Measurements from ENCODE around the gene RELB.
"Not testable (repeated sequence)": the region's sequence is repeated elsewhere in the genome, so short reads cannot be mapped to it uniquely, and the experiment has no call there.

The RELB gene

DNA sequence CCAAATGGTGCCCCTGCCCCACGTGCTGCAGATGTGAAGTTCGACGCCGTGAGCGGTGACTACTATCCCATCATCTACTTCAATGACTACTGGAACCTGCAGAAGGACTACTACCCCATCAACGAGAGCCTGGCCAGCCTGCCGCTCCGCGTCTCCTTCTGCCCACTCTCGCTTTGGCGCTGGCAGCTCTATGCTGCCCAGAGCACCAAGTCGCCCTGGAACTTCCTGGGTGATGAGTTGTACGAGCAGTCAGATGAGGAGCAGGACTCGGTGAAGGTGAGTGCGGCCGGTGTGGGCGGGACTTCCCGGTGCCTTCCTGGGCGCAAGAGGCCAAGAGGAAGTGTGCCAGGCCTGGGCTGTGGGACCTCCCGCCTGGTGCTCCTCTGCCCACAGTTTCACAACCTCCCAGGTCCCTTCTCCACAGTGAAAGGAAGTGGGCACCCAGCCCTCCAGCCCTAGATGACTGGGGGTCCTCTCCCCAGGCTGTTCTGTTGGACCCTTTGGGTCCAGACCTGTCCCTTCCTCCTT lies 14.1 kb upstream of the RELB start:
- DNase-seq (ENCODE audit: low read depth): no peak

DNA sequence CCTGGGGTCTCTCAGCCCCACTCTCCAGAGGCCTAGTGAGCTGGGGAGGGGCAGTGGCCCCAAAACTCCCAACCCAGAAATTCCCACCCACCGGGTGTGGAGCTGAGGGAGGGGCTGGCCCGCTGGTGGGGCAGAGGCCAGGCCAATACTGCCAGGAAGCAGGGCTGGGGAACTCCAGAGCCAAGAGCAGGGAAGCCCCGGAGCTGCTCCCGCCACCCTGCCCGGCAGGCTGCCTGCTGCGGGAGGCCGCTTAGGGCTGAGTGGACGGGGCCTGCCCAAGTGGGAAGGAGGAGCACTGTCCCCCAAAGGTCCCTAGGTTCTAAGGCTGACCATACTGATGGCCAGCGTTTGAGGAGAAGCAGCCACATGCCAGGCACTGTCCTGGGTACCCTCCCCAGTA lies 13.0 kb upstream of the RELB start:
- DNase-seq (ENCODE audit: low read depth): no peak

DNA sequence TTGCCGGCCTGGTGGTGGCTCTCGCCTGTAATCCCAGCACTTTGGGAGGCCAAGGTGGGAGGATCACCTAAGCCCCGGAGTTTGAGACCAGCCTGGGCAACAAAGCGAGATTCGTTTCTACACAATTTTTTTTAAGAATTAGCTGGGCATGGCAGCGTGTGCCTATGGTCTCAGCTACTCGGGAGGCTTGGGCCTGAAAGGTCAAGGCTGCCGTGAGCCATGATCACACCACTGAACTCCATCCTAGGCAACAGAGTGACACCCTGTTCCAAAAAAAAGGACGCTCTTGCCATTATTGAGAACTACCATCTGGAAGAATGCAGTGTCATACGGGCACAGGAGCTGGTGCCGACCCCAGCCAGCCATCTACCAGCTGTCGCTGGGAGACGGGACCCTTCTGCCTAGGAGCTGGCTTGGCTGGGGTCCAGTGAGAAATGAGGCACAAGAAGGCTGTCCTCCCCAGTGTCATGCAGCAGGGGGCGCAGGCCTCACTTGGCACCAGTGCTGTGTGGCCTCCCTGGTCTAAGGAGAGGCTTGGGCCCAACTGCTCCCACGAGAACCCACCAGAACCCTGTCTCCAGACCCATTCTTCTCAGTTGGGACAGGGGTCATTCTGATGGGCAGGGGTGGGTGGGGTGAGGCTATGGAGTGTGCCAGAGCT lies 12.2 kb upstream of the RELB start:
- peak; percentile 7 for DNase-seq (ENCODE audit: low read depth)

DNA sequence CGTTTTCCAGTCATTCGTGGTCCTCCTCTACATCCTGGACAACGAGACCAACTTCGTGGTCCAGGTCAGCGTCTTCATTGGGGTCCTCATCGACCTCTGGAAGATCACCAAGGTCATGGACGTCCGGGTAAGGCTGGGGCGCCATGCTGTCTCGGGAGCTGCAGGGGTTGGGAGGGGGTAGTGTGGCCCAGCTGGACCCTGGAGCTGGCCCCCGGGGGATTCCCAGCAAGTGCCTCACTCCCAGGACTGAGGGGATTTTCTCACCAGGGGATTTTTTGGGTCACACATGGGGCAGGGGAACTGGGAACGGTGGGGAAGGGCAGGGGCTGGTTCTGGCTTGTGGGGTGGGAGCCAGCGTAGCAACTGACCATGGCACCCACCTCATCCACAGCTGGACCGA lies 10.8 kb upstream of the RELB start:
- no peak for DNase-seq (ENCODE audit: low read depth)

DNA sequence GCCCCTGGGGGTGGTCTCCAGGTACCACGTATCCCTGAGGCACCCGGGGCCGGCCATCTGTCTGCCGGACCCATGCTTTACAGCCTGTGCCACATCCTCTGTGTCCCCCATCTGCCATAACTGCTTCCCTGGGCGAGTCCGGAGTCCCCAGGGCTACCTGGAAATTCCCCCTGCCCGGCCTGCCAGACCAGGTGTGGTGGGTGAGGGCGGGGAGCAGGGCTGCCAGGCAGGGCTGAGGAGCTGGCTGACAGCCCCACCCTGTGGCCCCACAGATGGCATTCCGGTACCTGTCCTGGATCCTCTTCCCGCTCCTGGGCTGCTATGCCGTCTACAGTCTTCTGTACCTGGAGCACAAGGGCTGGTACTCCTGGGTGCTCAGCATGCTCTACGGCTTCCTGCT lies 10.3 kb upstream of the RELB start:
- no peak for DNase-seq (ENCODE audit: low read depth)

GRCh38 chr19:44992336-44993163 lies 8.7 kb upstream of the RELB start:
- DNase-seq (ENCODE audit: low read depth): no peak

- no peak for DNase-seq (ENCODE audit: low read depth)
Measured at GRCh38 chr19:44993526-44993925, 7.7 kb upstream of the RELB start.

GRCh38 chr19:44993926-44994537 lies 7.2 kb upstream of the RELB start:
- DNase-seq (ENCODE audit: low read depth): no peak

- no peak for DNase-seq (ENCODE audit: low read depth)
Measured at GRCh38 chr19:44998025-44998424, 3.2 kb upstream of the RELB start.

GRCh38 chr19:44999131-44999925 lies 1.9 kb upstream of the RELB start:
- not testable (repeated sequence) for DNase-seq (ENCODE audit: low read depth)

DNA sequence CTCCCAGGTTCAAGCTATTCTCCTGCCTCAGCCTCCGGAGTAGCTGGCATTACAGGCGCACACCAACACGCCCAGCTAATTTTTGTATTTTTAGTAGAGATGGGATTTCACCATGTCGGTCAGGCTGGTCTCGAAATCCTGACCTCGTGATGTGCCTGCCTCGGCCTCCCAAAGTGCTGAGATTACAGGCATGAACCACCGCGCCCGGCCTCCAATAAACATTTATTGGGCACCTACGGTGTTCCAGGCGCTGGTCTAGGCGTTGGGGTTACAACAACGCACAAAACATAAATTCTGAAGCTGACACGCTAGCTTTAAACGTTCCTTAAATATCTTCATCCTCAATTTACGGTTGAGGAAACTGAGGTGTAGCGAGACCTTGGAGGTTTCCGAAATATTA lies 599 bp upstream of the RELB start:
- not testable (repeated sequence) for DNase-seq (ENCODE audit: low read depth)

DNA sequence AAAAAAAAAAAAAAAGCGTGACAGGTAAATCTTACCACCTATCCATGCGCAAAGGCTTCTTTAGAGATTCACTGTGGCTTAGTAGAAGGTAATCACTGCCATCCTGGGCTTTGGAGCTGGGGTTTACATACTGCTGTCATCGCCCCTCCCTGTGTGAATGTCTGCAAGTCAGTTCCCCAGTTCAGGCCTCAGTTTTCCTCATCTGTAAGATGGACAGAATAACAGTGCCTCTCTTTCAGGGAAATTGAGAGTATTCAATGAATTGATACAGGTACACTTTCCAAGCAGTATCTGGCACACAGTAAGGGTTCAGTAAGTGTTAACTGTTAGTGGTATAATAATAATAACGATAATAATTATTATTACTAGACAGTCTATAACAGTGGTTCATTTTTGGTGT lies 2.2 kb downstream of the RELB start:
- DNase-seq (ENCODE audit: low read depth): no peak

GRCh38 chr19:45005787-45006186 lies 4.5 kb downstream of the RELB start:
- no peak for DNase-seq (ENCODE audit: low read depth)

GRCh38 chr19:45008552-45008951 lies 7.3 kb downstream of the RELB start:
- no peak for DNase-seq (ENCODE audit: low read depth)

DNA sequence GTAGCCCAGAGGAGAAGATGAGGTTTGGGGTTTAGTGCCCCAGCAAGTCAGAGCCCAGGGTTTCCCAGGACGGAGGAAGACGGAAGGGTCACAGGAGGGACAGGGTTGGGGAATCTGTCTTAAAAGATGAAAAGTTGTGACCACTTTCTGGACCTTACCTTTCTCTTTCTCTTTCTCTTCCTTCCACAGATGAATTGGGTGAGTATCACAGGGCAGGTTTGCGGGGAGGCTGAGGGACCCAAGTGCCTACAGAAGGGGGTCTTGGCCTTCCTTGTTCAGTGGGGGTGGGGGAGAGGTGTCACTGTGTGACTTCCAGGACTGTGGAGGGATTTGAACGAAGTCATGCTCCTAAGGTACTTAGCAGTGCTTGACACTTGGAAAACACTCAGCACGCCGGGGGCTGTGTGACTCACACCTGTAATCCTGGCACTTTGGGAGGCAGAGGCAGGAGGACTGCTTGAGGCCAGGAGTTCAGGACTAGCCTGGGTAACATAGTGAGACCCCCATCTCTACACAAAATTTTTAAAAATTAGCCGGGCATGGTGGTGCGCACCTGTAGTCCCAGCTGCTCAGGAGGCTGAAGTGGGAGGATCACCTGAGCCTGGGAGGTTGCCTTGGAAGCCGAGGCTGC lies 8.5 kb downstream of the RELB start:
- no peak for DNase-seq (ENCODE audit: low read depth)

- no peak for DNase-seq (ENCODE audit: low read depth)
Measured at GRCh38 chr19:45010306-45010705, 9.0 kb downstream of the RELB start.

DNA sequence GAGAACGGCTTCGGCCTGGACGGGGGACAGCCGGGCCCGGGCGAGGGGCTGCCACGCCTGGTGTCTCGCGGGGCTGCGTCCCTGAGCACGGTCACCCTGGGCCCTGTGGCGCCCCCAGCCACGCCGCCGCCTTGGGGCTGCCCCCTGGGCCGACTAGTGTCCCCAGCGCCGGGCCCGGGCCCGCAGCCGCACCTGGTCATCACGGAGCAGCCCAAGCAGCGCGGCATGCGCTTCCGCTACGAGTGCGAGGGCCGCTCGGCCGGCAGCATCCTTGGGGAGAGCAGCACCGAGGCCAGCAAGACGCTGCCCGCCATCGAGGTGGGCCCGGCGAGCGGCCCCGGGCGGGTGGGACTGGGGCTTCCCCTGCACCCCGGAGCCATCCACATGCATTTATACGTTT lies 10.7 kb downstream of the RELB start:
- no peak for DNase-seq (ENCODE audit: low read depth)

- DNase-seq (ENCODE audit: low read depth): peak; percentile 50
Measured at GRCh38 chr19:45016388-45017314, 15.4 kb downstream of the RELB start.

- DNase-seq (ENCODE audit: low read depth): no peak
Measured at GRCh38 chr19:45019187-45019586, 17.9 kb downstream of the RELB start.

GRCh38 chr19:45020071-45020470 lies 18.8 kb downstream of the RELB start:
- DNase-seq (ENCODE audit: low read depth): no peak

GRCh38 chr19:45021971-45022370 lies 20.7 kb downstream of the RELB start:
- no peak for DNase-seq (ENCODE audit: low read depth)
